GM19193 (cell line): ENCODE results near the gene MDN1.

Source experiments
- POLR2A ChIP-seq: IDR thresholded peaks from 4 replicates; pipeline ENCODE4 v1.6.1; 2011; ENCODE audit not compliant: insufficient read depth, insufficient read length; ENCODE audit errors: extremely low read depth

Gene MDN1

DNA sequence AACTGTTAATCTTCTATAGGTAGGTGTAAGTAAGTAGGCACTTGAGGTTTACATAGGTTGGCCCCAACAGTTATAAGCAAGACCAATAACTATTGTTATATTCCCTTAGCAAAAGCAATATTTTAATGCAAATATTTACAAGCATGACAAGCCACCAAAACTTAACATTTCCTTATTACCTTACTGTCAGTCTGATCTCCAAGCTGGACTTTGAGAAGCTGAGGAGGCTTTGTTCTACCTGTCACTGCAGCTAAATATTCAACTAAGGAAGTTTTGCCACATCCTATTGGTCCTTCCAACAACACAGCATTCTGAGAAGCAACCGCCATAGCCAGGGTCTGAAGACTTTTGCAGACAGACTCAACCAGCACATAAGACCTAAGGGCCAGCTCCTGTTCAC lies 29.6 kb downstream of the MDN1 start:
- no peak for TF ChIP-seq POLR2A

DNA sequence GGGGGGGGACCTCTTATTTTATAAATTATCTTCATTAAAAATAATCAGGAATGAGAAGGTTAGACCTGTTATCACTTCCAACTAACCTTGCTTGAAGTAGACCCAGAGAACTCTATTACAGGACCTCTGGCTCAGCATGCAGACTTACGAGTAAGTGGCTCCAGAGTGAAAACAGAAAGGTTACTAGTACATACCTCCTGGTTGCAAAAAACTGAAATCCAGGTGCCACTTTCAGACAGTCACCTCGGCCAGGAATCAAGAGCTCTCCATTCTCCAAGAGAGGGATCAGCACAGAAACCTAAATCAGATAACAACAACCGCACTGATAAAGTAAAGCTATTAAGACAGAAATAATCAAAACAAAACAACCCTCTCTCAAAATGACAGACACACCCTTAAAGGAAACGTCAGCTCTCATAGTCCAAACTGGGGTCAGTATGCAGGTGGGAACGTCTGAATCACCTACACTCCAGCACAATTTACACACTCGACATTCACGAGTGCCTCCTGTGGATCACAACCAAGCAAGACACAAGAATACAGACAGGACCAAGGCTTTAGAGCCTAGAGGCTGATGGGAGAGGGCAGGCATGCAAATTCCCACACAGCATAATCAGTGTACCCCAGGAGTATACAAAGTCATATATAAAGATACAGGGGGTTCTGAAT lies 31.8 kb downstream of the MDN1 start:
- no peak for TF ChIP-seq POLR2A

DNA sequence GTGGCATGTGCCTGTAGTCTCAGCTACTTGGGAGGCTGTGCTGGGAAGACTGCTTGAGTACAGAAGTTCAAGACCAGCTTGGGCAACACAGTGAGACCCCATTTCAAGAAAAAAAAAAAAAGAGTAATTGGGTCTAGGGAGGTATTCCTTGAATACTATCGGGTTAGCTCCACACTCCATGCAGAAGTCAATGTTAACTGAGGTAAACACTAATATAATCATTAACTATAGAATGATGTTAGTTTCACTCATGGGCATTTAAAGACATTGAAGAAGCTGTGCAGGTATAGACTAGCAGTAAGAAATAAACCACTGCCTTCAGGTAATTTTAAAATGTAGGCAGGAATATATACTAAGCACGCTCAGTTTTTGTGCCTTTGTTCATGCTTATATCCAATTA lies 32.6 kb downstream of the MDN1 start:
- TF ChIP-seq POLR2A, result no peak

DNA sequence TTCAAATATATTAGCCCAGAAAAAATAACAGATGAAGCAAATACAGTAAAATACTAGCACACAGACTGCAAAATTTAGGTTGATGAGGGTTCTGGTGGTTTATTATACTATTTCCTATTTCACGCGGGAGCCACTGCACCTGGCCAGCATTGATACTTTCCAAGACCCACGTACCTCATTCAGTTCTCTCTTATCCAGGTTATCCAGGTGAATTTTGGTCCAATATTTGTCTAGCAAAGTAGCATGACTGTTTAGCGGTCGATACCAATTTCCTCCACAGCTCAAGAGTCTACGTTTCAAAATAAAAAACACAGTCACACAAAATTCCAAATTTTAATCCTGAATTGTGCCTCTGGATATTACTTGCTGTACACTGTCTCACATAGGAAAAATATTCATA lies 34.8 kb downstream of the MDN1 start:
- TF ChIP-seq POLR2A, result no peak

DNA sequence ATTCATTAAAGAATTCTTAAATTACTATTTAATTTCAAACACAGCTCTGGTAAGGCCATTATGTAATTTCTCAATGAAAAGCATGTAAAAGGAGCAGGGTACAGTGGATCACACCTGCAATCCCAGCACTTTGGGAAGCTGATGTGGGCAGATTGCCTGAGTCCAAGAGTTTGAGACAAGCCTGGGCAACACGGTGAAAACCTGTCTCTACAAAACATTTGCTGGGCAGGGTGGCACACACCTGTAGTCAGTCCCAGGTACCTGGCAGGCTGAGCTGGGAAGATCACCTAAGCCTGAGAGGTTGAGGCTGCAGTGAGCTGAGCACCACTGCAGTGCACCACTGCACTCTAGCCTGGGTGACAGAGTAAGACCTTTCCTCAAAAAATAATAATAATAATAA lies 37.4 kb downstream of the MDN1 start:
- no peak for TF ChIP-seq POLR2A

DNA sequence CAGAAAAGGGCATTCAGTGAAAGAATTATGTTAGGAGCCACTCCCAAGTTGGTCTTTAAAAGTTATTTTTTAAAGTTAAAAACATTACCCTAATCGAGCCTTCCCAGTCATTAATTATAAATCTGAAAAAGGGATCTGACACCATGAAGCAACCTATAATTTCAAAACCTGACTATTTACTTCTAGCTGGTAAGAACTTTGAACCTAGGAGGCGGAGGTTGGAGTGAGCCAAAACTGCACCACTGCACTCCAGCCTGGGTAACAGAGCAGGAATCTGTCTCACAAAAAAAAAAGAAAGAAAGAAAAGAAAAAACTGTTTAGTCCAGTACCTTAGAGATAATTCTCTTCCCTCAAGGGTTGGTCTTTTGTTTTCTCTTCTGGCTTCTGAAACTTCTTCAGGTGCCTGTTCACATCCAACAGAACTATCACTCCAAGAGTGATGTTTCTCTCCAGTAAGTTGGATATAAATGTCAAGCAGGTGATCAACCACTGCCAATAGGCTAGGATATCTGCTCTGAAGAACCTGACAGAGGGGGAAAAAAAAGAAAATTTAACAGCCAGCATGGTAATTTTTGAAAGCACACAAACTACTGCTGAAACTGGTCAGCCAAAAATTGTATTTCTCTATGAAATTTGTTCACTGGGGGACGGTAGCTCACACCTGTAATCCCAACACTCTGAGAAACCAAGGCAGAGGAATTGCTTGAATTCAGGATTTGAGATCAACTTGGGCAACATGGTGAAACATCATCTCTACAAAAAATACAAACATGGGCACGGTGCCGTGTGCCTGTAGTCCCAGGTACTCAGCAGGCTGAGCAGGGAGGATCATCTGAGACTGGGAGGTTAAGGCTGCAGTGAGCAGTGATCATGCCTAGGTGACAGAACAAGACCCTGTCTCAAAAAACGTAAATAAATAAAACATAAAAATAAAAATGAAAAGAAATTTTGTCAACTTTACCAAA lies 38.2 kb downstream of the MDN1 start:
- TF ChIP-seq POLR2A, result no peak

DNA sequence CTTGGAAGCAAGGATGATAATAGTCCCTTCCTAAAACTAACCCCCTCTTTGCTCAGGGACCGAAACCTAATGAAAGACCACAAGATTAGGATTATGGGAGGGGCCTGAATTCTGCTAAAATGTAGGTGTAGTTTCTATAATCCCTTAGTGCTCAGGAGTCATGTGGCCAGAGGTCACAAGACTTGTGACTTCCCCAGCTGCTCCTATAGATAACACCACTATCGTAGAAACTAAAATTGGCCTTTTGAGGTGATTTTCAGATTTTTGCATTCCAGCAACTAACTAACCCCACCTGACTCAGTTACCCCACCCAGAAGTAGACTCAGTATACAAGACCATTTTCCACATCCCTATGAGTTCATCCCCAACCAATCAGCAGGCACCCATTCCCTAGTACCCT lies 42.1 kb downstream of the MDN1 start:
- TF ChIP-seq POLR2A, result no peak

DNA sequence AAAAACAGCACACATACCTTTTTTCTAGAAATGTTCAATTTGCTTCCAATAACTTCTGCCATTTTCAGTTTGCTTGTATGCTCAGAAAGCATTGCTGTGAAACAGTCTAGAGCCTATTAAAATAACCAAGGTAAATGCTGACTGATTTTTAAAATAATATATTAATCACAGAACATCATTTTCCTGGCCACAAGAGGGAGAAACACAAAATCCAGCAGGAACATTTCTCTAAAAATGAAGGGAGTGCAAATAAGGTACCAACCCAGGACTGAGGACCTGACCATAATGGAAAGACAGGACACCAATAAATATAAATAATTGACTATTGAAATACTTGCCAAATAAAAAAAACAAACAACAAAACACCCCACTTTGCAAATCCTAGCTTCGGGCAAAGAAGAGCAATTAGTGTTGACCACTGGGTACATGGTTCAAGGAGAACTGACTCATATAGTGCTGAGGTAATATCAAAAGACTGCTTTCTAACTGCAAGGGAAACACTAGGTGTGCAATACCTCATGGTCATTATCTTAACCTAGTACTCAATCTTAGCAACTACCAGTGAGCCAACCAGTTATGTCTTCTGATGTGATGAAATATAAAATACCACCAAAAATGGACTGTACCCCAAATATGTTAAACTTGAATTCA lies 42.9 kb downstream of the MDN1 start:
- TF ChIP-seq POLR2A, result no peak

DNA sequence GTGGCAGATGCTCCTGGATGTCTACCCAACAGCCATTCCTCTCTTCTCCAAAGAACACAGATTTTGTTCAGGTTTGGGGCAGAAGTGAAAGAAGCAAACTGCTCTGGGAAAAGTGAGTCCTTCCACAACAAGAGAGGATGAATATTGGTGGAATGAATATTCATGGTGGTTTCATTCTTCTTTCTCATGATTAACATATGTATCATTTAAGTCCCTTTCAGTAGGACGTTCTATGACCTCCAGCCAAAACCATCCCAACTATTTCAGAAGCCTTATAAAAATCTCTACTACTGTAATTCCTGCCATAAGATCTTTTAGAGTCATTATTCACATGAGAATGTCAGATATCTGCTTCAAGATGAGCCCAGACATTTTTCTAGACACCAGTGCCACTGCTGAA lies 44.4 kb downstream of the MDN1 start:
- no peak for TF ChIP-seq POLR2A

DNA sequence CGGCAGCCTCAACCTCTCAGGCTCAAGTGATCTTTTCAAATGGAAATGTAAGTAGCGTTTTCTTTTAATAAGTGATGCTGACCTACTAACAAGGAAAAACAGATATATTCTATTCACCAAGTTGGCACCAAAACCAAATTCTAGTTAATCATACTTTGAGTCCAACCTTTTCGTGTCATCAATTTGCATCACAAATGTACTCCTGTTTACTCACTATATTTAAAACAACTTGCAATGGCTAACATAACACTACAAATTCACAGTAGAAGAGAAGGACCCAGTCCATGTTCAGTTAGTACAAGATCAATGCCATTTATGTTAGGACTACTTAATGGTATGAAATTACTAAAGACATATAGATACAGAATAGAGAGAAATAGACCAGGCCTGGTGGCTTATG lies 50.0 kb downstream of the MDN1 start:
- no peak for TF ChIP-seq POLR2A

DNA sequence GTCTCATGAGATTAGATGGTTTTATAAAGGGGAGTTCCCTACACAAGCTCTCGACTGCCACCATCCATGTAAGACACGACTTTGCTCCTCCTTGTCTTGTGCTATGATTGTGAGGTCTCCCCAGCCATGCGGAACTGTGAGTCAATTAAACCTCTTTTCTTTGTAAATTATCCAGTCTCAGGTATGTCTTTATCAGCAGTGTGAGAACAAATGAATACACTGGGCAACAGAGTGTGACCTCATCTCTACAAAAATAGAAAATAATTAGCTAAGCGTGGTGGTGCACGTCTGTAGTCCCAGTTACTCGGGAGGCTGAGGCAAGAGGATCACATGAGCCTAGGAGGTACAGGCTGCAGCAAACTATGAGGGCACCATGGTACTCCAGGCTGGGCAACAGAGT lies 51.3 kb downstream of the MDN1 start:
- TF ChIP-seq POLR2A, result no peak

DNA sequence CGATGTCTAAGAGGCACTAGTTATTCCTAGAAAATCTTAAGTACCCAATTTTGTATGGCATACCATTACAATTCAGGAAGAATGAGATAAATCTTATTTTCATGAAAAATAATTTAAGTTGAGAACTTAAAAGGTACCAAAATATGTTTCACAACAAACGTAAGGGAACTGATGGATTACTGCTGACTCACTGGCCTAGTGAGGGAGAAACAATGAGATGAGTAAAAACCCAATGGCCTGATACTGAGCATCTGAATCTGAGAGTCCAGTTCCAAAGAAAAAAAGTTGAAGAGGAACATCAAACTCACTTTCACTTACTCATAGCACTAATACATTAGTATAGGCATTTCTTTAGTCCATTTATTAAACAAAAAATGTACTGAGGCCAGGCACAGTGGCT lies 56.0 kb downstream of the MDN1 start:
- no peak for TF ChIP-seq POLR2A

DNA sequence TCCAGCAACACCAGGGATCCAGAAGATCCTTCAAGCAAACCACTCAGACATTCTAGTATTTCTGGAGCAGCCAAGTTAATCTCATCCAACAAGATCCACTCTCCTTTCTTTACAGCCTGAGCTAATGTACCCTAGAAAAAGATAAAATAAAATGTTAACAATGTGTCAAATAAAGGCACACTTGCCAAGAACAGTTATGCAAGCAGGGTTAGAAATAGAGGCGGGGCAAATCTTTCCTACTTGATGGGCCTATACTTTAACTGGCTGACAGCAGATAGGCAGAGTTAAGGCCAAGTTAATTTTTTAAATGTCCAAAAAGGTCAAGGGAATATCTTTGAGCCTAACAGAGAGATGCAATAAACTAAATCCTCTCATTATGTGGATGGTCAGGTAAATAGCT lies 60.8 kb downstream of the MDN1 start:
- no peak for TF ChIP-seq POLR2A

DNA sequence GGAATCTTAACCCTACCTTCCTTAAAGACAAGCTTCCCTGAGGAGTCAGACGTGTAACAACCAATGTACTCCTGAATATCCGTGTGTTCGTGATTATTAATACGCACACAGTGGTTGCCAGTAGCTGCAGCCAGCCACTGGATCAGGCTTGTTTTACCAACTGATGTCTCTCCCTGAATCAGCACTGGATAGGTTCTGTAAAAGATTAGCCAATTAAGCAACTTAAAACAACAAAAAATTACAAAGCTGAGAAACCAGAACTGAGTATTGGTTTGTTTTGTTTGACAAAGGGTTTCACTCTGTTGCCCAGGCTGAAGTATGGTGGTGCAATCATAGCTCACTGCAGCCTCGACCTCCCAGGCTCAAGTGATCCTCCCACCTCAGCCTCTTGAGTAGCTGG lies 69.3 kb downstream of the MDN1 start:
- TF ChIP-seq POLR2A, result no peak

DNA sequence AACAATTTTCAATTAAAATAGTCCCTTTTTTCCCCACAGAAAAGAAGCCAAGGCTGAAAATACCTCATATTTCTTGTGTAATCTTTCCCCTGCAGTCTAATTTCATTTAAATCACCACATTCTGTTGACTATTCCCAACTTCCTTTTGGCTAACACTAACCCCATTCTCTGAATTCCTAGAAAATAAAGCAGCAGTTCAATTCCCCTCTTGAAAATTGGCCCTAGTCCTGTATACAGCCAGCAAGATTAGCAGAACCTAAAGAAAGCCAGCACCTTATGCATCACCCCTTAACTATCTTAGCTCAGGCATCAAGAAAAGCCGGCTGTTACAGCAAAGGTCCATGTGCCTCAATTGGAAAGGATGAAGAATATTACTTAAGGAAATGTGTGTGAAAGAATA lies 69.7 kb downstream of the MDN1 start:
- TF ChIP-seq POLR2A, result no peak

DNA sequence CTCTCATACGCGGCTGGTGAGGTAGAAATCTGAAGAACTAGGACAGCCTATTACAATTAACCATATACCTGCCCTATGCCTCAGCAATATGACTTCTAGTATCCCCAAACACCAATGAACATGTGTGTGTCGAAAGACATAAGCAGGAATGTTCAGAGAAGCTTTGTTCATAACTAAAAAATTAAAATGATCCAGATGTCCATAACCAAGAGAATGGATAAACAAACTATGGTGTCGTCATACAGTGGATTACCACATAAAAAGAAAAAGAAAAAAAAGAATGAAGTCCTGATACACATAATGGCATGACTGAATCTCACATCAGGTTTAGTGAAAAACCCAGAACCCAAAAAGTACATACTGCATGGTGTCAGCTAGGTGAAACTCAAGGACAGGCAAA lies 73.9 kb downstream of the MDN1 start:
- no peak for TF ChIP-seq POLR2A
